Activated CD8-positive, alpha-beta T cell treated with anti-CD3 and anti-CD28 coated beads, Interleukin-2, amount 10 ng/mL, durations not matched to agents 7 days and 5 days (primary cell): ENCODE data around the gene MEIS2. TPM values are rescaled to one million over a fixed set of nuclear protein-coding genes. Genes with fewer than 3 reads are reported as not detected.

ENCODE experiments used
- ATAC-seq: fragments of 150-1000 bp; cut with Tn5 transposase; one replicate; pipeline ENCODE4 v1.10.0; 2021; ENCODE audit warnings: moderate library complexity
- CTCF ChIA-PET: fragments of 350-600 bp; sonication (Branson Sonifier 250); formaldehyde crosslinking; loops from one replicate; lab custom pipeline; 2021; ENCODE audit warnings: antibody characterized with exemption; lab: Charles Lee
- POLR2A ChIA-PET: fragments of 350-600 bp; sonication (Branson Sonifier 250); formaldehyde crosslinking; loops from one replicate; lab custom pipeline; 2021; ENCODE audit warnings: antibody characterized with exemption; lab: Charles Lee
- DNase-seq: peaks from one replicate; pipeline ENCODE4 v3.0.0-alpha.2; 2020
- H3K27ac Mint-ChIP-seq: one replicate; pipeline ENCODE4 v1.8.0; 2021; ENCODE audit warnings: mild to moderate bottlenecking, mixed read lengths
- H3K27me3 Mint-ChIP-seq: one replicate; pipeline ENCODE4 v1.8.0; 2021; ENCODE audit warnings: low read depth, mixed read lengths
- H3K36me3 Mint-ChIP-seq: one replicate; pipeline ENCODE4 v1.8.0; 2021; ENCODE audit warnings: low read depth, mixed read lengths
- H3K4me1 Mint-ChIP-seq: one replicate; pipeline ENCODE4 v1.8.0; 2021; ENCODE audit warnings: low read depth, mixed read lengths
- H3K4me3 Mint-ChIP-seq: one replicate; pipeline ENCODE4 v1.8.0; 2021; ENCODE audit warnings: mild to moderate bottlenecking, mixed read lengths
- H3K9me3 Mint-ChIP-seq: one replicate; pipeline ENCODE4 v1.8.0; 2022; ENCODE audit warnings: mixed read lengths; ENCODE audit not compliant: insufficient read depth
- total RNA-seq, 2 experiments: library from RNA; stranded (reverse); gene quantifications; one replicate each; pipeline ENCODE4 v1.2.3, GENCODE V29; 2021

Gene MEIS2
- total RNA-seq, 2 experiments from 2014 or later, result not detected

GRCh38 chr15:36886191-36886590, 214.2 kb downstream of the MEIS2 start:
- Mint-ChIP-seq H3K27me3 (peaks cover 79% of the 10 kb centered on the region), H3K27ac (no peak overlapping the region), H3K36me3 (peaks cover 2% of the 10 kb centered on the region), H3K9me3 (no peaks in the 10 kb centered on the region), H3K4me3 (no peak overlapping the region), H3K4me1 (peaks cover 4% of the 10 kb centered on the region)
- POLR2A ChIA-PET, result no interaction called here
- DNase-seq, result no peak
- no peak for ATAC-seq
- CTCF ChIA-PET, result no interaction called here

- H3K4me1 Mint-ChIP-seq, result peaks cover 4% of the 10 kb centered on the region
- DNase-seq (no peak), ATAC-seq (no peak)
- H3K27ac Mint-ChIP-seq, result no peak overlapping the region
- no peaks in the 10 kb centered on the region for H3K9me3 Mint-ChIP-seq
- H3K4me3 Mint-ChIP-seq, result no peak overlapping the region
- POLR2A ChIA-PET, result no interaction called here
- peaks cover 83% of the 10 kb centered on the region for H3K27me3 Mint-ChIP-seq
- CTCF ChIA-PET, result no interaction called here
- peaks cover 2% of the 10 kb centered on the region for H3K36me3 Mint-ChIP-seq
Observed at GRCh38 chr15:36885771-36886170, 214.6 kb downstream of the MEIS2 start.

GRCh38 chr15:36884936-36885635, 215.3 kb downstream of the MEIS2 start:
- no peak for DNase-seq
- Mint-ChIP-seq H3K36me3 (peaks cover 3% of the 10 kb centered on the region), H3K9me3 (no peaks in the 10 kb centered on the region), H3K4me3 (no peak overlapping the region), H3K4me1 (peaks cover 4% of the 10 kb centered on the region), H3K27me3 (peaks cover 90% of the 10 kb centered on the region), H3K27ac (no peak overlapping the region)
- ATAC-seq, result no peak
- ChIA-PET CTCF (interaction anchor here (1.5 kb wide), 1 partner anchor 387 kb away, joined by 3 read pairs; no protein-coding TSS in a partner anchor), POLR2A (no interaction called here)

GRCh38 chr15:36884518-36884875, 215.9 kb downstream of the MEIS2 start:
- no peak overlapping the region for H3K4me3 Mint-ChIP-seq
- ChIA-PET POLR2A (no interaction called here), CTCF (interaction anchor here (1.1 to 1.6 kb wide), 4 partner anchors 10 to 387 kb away, joined by 3 to 5 read pairs (median 3); no protein-coding TSS in a partner anchor)
- ATAC-seq (no peak), DNase-seq (no peak)
- peaks cover 96% of the 10 kb centered on the region for H3K27me3 Mint-ChIP-seq
- peaks cover 4% of the 10 kb centered on the region for H3K4me1 Mint-ChIP-seq
- H3K36me3 Mint-ChIP-seq, result peaks cover 3% of the 10 kb centered on the region
- H3K9me3 Mint-ChIP-seq, result no peaks in the 10 kb centered on the region
- no peak overlapping the region for H3K27ac Mint-ChIP-seq

DNA sequence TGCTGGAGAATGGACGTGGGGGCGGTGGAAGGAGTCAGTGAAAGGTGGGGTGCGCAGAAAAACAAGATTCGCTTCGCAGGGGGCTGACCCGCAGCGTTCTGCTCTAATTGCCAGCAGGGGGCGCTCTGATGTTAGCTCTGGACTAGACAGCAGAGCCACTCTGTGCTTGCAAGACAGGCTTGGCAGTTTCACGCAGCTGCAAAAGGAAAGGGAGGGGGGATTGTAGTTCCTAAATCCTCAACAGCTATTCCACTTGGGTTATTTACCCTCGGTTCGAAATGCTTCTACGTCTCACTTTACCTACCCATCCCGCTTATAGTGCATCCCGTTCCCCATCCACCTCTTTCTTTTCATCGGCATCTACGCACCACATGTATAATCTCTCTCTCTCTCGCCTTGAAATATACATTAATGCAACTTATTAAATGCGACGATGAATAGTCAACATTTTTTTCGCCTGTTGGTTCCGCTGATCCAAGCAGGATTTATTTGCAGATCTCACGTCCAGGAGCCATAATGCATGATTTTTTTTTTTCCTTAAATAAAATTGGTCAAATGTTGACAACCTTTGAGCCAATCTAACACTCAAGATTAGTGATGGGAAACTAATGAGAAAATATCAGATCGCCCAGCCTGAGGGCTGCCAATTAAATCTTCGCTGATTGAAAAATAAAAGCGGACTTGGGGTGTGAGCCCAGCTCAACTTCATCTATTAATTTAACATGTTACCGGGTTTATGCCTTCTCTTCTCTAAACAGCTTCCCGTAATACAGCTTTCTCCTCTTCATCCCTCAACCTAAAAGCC, 216.4 kb downstream of the MEIS2 start:
- H3K27me3 Mint-ChIP-seq, result peaks cover 96% of the 10 kb centered on the region
- peak; percentile 82 for ATAC-seq
- H3K4me3 Mint-ChIP-seq, result no peak overlapping the region
- ChIA-PET CTCF (interaction anchor here (0.6 to 1.6 kb wide), 8 partner anchors 10 to 1008 kb away, joined by 3 to 5 read pairs (median 3); no protein-coding TSS in a partner anchor), POLR2A (no interaction called here)
- H3K27ac Mint-ChIP-seq, result no peak overlapping the region
- H3K9me3 Mint-ChIP-seq, result no peaks in the 10 kb centered on the region
- peak; percentile 80 for DNase-seq
- peaks cover 4% of the 10 kb centered on the region for H3K4me1 Mint-ChIP-seq
- peaks cover 3% of the 10 kb centered on the region for H3K36me3 Mint-ChIP-seq

DNA sequence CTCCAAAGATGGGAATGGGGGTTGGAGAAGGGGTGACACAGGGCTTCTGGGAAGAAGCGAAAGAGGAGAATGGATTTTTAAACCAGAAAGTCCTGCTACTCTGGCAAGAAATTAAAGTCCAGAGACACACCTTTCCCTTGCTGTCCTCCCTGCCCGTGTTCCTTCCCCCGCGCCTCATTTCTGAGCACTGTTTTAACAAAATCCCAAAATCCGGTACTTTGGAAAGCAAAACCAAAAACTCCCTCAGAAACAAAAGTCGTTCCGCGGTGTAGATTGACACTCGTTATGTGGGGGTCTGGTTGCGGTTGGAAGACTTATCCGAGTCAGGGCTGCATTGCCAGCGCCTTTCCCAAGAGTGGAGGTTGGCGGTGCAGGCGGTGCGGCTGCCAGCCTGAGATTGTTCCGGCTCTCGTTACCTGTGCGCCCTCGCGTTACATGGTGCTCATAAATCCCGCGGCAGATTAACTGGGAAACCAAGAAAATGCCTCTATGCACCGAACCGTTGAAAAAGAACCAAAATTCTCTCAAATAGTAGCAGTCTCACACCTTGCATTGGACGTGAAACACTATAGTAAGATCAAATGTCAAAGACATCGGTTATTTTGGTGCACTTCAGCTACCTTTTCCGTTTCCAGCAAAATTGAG, 217.7 kb downstream of the MEIS2 start:
- ATAC-seq, result no peak

DNA sequence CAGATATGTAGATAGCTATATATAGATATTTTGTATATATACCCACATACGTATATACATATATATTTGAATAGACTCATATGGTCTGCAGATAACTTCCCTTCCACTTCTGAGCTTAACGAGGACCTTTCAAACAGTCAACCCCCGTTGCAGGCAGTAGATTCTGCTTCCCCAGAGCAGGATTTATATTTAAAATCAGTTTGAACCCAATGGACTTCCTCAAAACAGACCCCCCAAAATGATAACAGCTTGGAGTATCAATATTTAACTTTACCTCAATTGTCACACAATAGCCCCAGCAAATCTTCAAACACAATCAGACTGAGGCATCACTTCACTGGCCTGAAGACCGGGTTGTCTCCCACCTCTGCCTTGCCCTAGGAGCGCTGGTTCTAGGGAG, 218.3 kb downstream of the MEIS2 start:
- Mint-ChIP-seq H3K4me3 (no peak overlapping the region), H3K27ac (no peak overlapping the region), H3K36me3 (peaks cover 2% of the 10 kb centered on the region), H3K27me3 (peaks cover 96% of the 10 kb centered on the region), H3K9me3 (no peaks in the 10 kb centered on the region), H3K4me1 (peaks cover 12% of the 10 kb centered on the region)
- POLR2A ChIA-PET, result no interaction called here
- ATAC-seq, result no peak
- no peak for DNase-seq
- CTCF ChIA-PET, result no interaction called here

More for the DNA sequence above, 217.7 kb downstream of the MEIS2 start:
- peaks cover 3% of the 10 kb centered on the region for H3K36me3 Mint-ChIP-seq
- peaks cover 12% of the 10 kb centered on the region for H3K4me1 Mint-ChIP-seq
- no peaks in the 10 kb centered on the region for H3K9me3 Mint-ChIP-seq
- H3K4me3 Mint-ChIP-seq, result no peak overlapping the region
- CTCF ChIA-PET, result interaction anchor here (0.6 to 1.6 kb wide), 2 partner anchors 103 to 221 kb away, joined by 3 to 5 read pairs; no protein-coding TSS in a partner anchor
- DNase-seq, result no peak
- POLR2A ChIA-PET, result no interaction called here
- no peak overlapping the region for H3K27ac Mint-ChIP-seq
- H3K27me3 Mint-ChIP-seq, result peaks cover 96% of the 10 kb centered on the region

DNA sequence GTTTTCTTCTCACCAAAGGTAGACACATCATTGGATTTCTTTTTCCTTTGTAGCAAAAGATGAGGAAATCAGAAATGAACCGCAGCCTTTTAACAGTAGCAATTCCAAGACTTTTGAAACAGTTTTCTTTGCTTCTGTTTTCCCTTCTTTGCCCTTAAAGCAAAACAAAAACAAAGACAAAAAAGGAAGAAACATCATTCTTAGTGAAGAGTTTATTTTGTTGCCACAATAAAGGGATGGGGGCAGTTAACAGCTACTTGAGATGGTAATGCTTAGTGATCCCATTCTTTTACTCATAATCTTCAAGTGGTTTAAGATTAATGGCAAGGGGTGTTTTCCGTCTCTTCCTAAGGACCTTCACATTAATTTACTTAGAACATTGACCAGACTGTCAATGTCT, 218.8 kb downstream of the MEIS2 start:
- Mint-ChIP-seq H3K9me3 (no peaks in the 10 kb centered on the region), H3K27ac (no peak overlapping the region), H3K36me3 (peaks cover 1% of the 10 kb centered on the region), H3K27me3 (peaks cover 93% of the 10 kb centered on the region), H3K4me1 (peaks cover 12% of the 10 kb centered on the region), H3K4me3 (no peak overlapping the region)
- no peak for ATAC-seq
- CTCF ChIA-PET, result no interaction called here
- DNase-seq, result no peak
- POLR2A ChIA-PET, result no interaction called here

- Mint-ChIP-seq H3K4me3 (no peak overlapping the region), H3K9me3 (no peaks in the 10 kb centered on the region), H3K27ac (no peak overlapping the region), H3K36me3 (peaks cover 1% of the 10 kb centered on the region), H3K4me1 (peaks cover 12% of the 10 kb centered on the region), H3K27me3 (peaks cover 90% of the 10 kb centered on the region)
- ChIA-PET CTCF (no interaction called here), POLR2A (no interaction called here)
- DNase-seq, result no peak
- ATAC-seq, result no peak
Observed at GRCh38 chr15:36880913-36881460, 219.4 kb downstream of the MEIS2 start.

DNA sequence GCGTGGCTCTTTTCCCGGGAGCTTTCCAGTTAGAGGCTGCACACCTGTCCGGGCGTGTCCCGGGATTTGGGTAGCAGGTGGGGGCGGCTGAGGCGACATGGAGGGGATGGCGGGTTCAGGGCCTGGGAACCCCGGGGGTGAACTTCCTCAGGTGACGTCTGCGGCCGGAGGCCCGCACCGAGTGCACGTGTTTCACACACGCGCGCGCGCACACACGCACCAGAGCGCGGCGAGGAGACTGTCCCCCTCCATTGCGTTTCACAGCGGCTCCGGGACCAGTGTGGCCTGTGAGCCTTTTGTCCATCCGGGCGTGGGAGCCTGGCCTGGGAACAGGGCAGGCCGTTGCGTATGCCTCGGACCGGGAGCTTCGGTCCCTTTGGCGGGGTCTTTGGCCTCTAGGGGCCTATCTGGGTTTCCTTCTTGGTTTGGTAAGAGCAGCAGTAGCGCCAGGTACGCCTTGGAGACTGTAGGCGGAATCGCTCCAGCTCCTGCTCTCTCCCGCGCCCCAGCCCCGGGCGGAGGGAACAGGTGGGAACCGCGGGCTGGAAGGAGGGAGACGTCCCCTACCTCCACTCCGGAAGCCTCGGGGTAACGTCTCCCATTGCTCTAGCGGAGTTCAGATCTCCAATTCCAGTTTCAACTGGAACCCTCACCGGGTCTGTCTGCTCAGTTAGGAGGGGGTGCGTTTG, 220.0 kb downstream of the MEIS2 start:
- ChIA-PET POLR2A (no interaction called here), CTCF (no interaction called here)
- H3K9me3 Mint-ChIP-seq, result no peaks in the 10 kb centered on the region
- peaks cover 86% of the 10 kb centered on the region for H3K27me3 Mint-ChIP-seq
- ATAC-seq (no peak), DNase-seq (no peak)
- H3K4me1 Mint-ChIP-seq, result peaks cover 12% of the 10 kb centered on the region
- H3K36me3 Mint-ChIP-seq, result peaks cover 1% of the 10 kb centered on the region
- H3K27ac Mint-ChIP-seq, result no peak overlapping the region
- no peak overlapping the region for H3K4me3 Mint-ChIP-seq

DNA sequence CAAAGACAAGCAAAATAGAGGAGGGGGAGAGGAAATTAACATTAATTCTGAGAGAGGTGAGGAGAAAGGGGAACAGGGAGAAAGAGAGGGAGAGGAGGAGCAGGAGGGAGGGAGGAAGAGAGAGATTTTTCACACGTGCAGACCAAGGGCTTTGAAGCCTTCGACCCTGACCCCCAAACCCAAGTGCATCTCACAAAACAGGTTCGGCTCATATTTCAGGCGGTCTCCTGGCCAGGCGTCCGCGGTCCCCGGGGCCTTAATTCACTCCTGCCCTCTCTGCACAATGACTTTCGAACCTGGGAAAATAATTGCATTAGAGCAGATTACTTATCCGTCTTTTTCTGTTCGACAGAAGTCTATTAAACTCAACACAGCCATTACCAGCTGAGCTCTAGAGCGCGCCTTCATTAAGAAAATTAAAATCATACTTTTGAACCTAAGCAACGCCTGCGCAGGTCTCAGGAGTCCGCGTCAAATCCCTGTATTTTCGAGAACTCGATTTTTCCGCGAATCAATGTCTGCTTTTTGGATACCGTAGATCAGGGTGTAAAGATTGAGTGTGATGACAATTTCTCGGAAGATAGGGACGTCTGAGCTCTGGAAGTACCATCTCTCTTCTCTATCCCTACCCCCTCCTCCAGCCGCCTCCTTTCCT, 220.7 kb downstream of the MEIS2 start:
- DNase-seq, result no peak
- ChIA-PET POLR2A (no interaction called here), CTCF (no interaction called here)
- Mint-ChIP-seq H3K4me3 (no peak overlapping the region), H3K4me1 (peaks cover 12% of the 10 kb centered on the region), H3K9me3 (no peaks in the 10 kb centered on the region), H3K27me3 (peaks cover 82% of the 10 kb centered on the region), H3K36me3 (peaks cover 1% of the 10 kb centered on the region), H3K27ac (no peak overlapping the region)
- no peak for ATAC-seq
